Keratinocyte (primary cell): ENCODE measurements around the gene RFX3. TPM values are rescaled to one million over a fixed set of nuclear protein-coding genes. Genes with fewer than 3 reads are reported as not detected.

Experiments
- DNase-seq: peaks from one replicate; pipeline ENCODE4 v3.0.0-alpha.2; 2011; ENCODE audit warnings: low read depth, missing footprints, low spot score
- FAIRE-seq: peaks from 2 replicates; lab custom pipeline; 2011; peaks lifted over from hg19 to GRCh38; lab: Jason Lieb, UNC
- H2AFZ ChIP-seq: 2 replicates; pipeline ENCODE4 v1.6.0; 2012; ENCODE audit warnings: low read length, control low read depth, inconsistent platforms; ENCODE audit not compliant: control insufficient read depth
- H3K27ac ChIP-seq: 2 replicates; pipeline ENCODE4 v1.5.1; 2011; ENCODE audit warnings: low read length; ENCODE audit not compliant: control insufficient read depth, insufficient read depth
- H3K27me3 ChIP-seq: 3 replicates; pipeline ENCODE4 v1.6.0; 2011; ENCODE audit warnings: low read length; ENCODE audit not compliant: control insufficient read depth, insufficient read depth; ENCODE audit errors: extremely low read depth
- H3K36me3 ChIP-seq, 2 experiments: 2 replicates in 1 of 2; 3 replicates in 1 of 2; pipeline ENCODE4 v1.5.1; 2011; ENCODE audit warnings: low read length in 2 of 2, mild to moderate bottlenecking in 1 of 2; ENCODE audit not compliant: control insufficient read depth in 2 of 2, insufficient read depth in 2 of 2; ENCODE audit errors: extremely low read depth in 1 of 2
- H3K4me1 ChIP-seq: 3 replicates; pipeline ENCODE4 v1.5.1; 2011; ENCODE audit warnings: low read length; ENCODE audit not compliant: control insufficient read depth, insufficient read depth; ENCODE audit errors: extremely low read depth
- H3K4me2 ChIP-seq: 3 replicates; pipeline ENCODE4 v1.6.0; 2011; ENCODE audit warnings: low read depth, low read length; ENCODE audit not compliant: control insufficient read depth, insufficient read depth; ENCODE audit errors: extremely low read depth
- H3K4me3 ChIP-seq, 3 experiments: fragments of 200-600 bp in 1 of 3; sonication (generic) in 1 of 3; 2 replicates in 2 of 3; 3 replicates in 1 of 3; pipeline ENCODE4 v1.5.1; 2011 to 2016; ENCODE audit warnings: low read length in 3 of 3, mild to moderate bottlenecking in 3 of 3, control low read depth in 2 of 3, inconsistent platforms in 1 of 3, low read depth in 1 of 3, mixed read lengths in 1 of 3, mixed run types in 1 of 3, moderate library complexity in 1 of 3; ENCODE audit not compliant: control insufficient read depth in 2 of 3, insufficient read depth in 2 of 3; ENCODE audit errors: extremely low read depth in 1 of 3
- H3K79me2 ChIP-seq: 2 replicates; pipeline ENCODE4 v1.6.0; 2012; ENCODE audit warnings: low read length; ENCODE audit not compliant: control insufficient read depth, insufficient read depth
- H3K9ac ChIP-seq: 3 replicates; pipeline ENCODE4 v1.6.0; 2011; ENCODE audit warnings: low read length; ENCODE audit not compliant: control insufficient read depth, insufficient read depth; ENCODE audit errors: extremely low read depth
- H3K9me1 ChIP-seq: 3 replicates; pipeline ENCODE4 v1.6.0; 2011; ENCODE audit warnings: low read length; ENCODE audit not compliant: control insufficient read depth, insufficient read depth; ENCODE audit errors: extremely low read depth
- H3K9me3 ChIP-seq: 2 replicates; pipeline ENCODE4 v1.5.1; 2012; ENCODE audit warnings: low read depth, low read length; ENCODE audit not compliant: control insufficient read depth
- H4K20me1 ChIP-seq: 3 replicates; pipeline ENCODE4 v1.6.0; 2011; ENCODE audit warnings: low read length; ENCODE audit not compliant: control insufficient read depth, insufficient read depth; ENCODE audit errors: extremely low read depth
- CTCF ChIP-seq, 3 experiments: IDR thresholded peaks in 1 of 3; conservative IDR thresholded peaks in 1 of 3; optimal IDR thresholded peaks in 1 of 3; 2 replicates in 2 of 3; 3 replicates in 1 of 3; pipeline versions ENCODE3 to v1.5.1; 2011; ENCODE audit warnings: low read length in 3 of 3, mild to moderate bottlenecking in 3 of 3, moderate library complexity in 2 of 3, control low read depth in 1 of 3, inconsistent platforms in 1 of 3; ENCODE audit not compliant: insufficient read depth in 2 of 3; ENCODE audit errors: extremely low read depth in 1 of 3
- EZH2 ChIP-seq: IDR thresholded peaks from one replicate; pipeline ENCODE4 v1.6.1; 2012; ENCODE audit warnings: inconsistent platforms, mild to moderate bottlenecking, low read length, moderate library complexity
- dilution Hi-C: fragments of 300-500 bp; cut with MboI; formaldehyde crosslinking; loops from one replicate; pipeline ENCODE4 v1.7.0; 2020; ENCODE audit warnings: low sequenced_read_pairs; ENCODE audit not compliant: extremely low pct_ligation_motif_present
- polyA plus RNA-seq, 5 experiments: library from polyadenylated mRNA; depleted of rRNA in 3 of 5; stranded (reverse) in 3 of 5; stranded (forward) in 1 of 5; unstranded in 1 of 5; fragments of >200 nt; gene quantifications; 1 replicate in 1 of 5; 2 replicates in 3 of 5; 3 replicates in 1 of 5; pipeline versions ENCODE4 v1.2.1 to v1.2.3, GENCODE V29; 2011 to 2012; ENCODE audit warnings: missing spikeins in 2 of 5, low read depth in 1 of 5, low replicate concordance in 1 of 5

The RFX3 gene
- polyA plus RNA-seq, 1 donor (not counting 4 experiments of a cell fraction or from before 2014, with no cell fraction given), result 1.8 TPM

- Histone ChIP-seq H3K9ac (no peak overlapping the region), H3K9me1 (no peaks in the 10 kb centered on the region), H3K4me1 (no peaks in the 10 kb centered on the region), H3K4me2 (no peak overlapping the region), H3K36me3 (no peaks in the 10 kb centered on the region), H3K9me3 (no peaks in the 10 kb centered on the region), H3K27ac (no peak overlapping the region), H4K20me1 (no peaks in the 10 kb centered on the region), H3K4me3 (no peak overlapping the region), H3K27me3 (no peaks in the 10 kb centered on the region), H2AFZ (no peak overlapping the region), H3K79me2 (no peaks in the 10 kb centered on the region)
- dilution Hi-C loops, result loop anchor here (25.0 kb wide), 1 partner anchor 304 kb away; no protein-coding TSS in a partner anchor
- TF ChIP-seq EZH2 (no peak), CTCF (optimal IDR thresholded peaks at IDR 0.05 in 1 of 3, IDR thresholded peaks at IDR 0.05 in 1 of 3, conservative IDR thresholded peaks at IDR 0.05 in 1 of 3; ENCODE audit: extremely low read depth in 1 of 3, insufficient read depth in 2 of 3, low read length in 3 of 3) (no peak)
- FAIRE-seq, result no peak
- no peak for DNase-seq
These were observed 334.1 kb downstream of the RFX3 start for GRCh38 chr9:3191715-3192114.

GRCh38 chr9:3189113-3189861, 336.5 kb downstream of the RFX3 start:
- Histone ChIP-seq H4K20me1 (no peaks in the 10 kb centered on the region), H3K27ac (no peak overlapping the region), H3K79me2 (no peaks in the 10 kb centered on the region), H3K9me3 (no peaks in the 10 kb centered on the region), H3K9me1 (no peaks in the 10 kb centered on the region), H3K4me3 (no peak overlapping the region), H3K36me3 (no peaks in the 10 kb centered on the region), H3K4me1 (no peaks in the 10 kb centered on the region), H3K27me3 (no peaks in the 10 kb centered on the region), H2AFZ (no peak overlapping the region), H3K9ac (no peak overlapping the region), H3K4me2 (no peak overlapping the region)
- DNase-seq (no peak), FAIRE-seq (no peak)
- no peak for TF ChIP-seq EZH2
- no peak for TF ChIP-seq CTCF (optimal IDR thresholded peaks at IDR 0.05 in 1 of 3, IDR thresholded peaks at IDR 0.05 in 1 of 3, conservative IDR thresholded peaks at IDR 0.05 in 1 of 3; ENCODE audit: extremely low read depth in 1 of 3, insufficient read depth in 2 of 3, low read length in 3 of 3)
- dilution Hi-C loops, result loop anchor here (25.0 kb wide), 1 partner anchor 302 kb away; no protein-coding TSS in a partner anchor
